Neural progenitor cell (in vitro differentiated cells): ENCODE measurements around the gene MPV17L2. TPM values are rescaled to one million over a fixed set of nuclear protein-coding genes. Genes with fewer than 3 reads are reported as not detected.

Experiments used
- DNase-seq: peaks from one replicate; pipeline ENCODE4 v3.0.0-alpha.2; 2016; ENCODE audit warnings: low spot score
- H2AFZ ChIP-seq: fragments of 200-600 bp; sonication (generic); replicated peaks from 2 replicates; pipeline ENCODE4 v1.6.1; 2016; ENCODE audit warnings: antibody characterized with exemption
- H3F3A ChIP-seq: fragments of 200-600 bp; sonication (generic); 2 replicates; pipeline ENCODE4 v1.6.1; 2016; ENCODE audit warnings: antibody characterized with exemption, low read depth
- H3K27ac ChIP-seq: fragments of 200-600 bp; sonication (generic); 2 replicates; pipeline ENCODE4 v1.5.1; 2016; ENCODE audit warnings: mild to moderate bottlenecking
- H3K27me3 ChIP-seq: fragments of 200-600 bp; sonication (generic); 2 replicates; pipeline ENCODE4 v1.6.1; 2016; ENCODE audit warnings: mild to moderate bottlenecking, moderate library complexity
- H3K36me3 ChIP-seq: fragments of 200-600 bp; sonication (generic); 2 replicates; pipeline ENCODE4 v1.5.1; 2016
- H3K4me1 ChIP-seq: fragments of 200-600 bp; sonication (generic); 2 replicates; pipeline ENCODE4 v1.6.1; 2016; ENCODE audit warnings: mixed run types
- H3K4me2 ChIP-seq: fragments of 200-600 bp; sonication (generic); 2 replicates; pipeline ENCODE4 v1.6.1; 2016
- H3K4me3 ChIP-seq: fragments of 200-600 bp; sonication (generic); 2 replicates; pipeline ENCODE4 v1.5.1; 2016
- H3K79me2 ChIP-seq: fragments of 200-600 bp; sonication (generic); 2 replicates; pipeline ENCODE4 v1.6.1; 2016; ENCODE audit warnings: low read depth
- H3K9ac ChIP-seq: fragments of 200-600 bp; sonication (generic); 2 replicates; pipeline ENCODE4 v1.6.1; 2016
- H3K9me3 ChIP-seq: fragments of 200-600 bp; sonication (generic); 2 replicates; pipeline ENCODE4 v1.5.1; 2016; ENCODE audit warnings: low read depth
- H4K20me1 ChIP-seq: fragments of 200-600 bp; sonication (generic); 2 replicates; pipeline ENCODE4 v1.6.1; 2016; ENCODE audit warnings: low read depth
- H3K27ac Mint-ChIP-seq: 3 replicates; pipeline ENCODE4 v1.8.0; 2021; ENCODE audit warnings: mixed read lengths
- H3K27me3 Mint-ChIP-seq: 2 replicates; pipeline ENCODE4 v1.8.0; 2022; ENCODE audit warnings: low read depth, mild to moderate bottlenecking, inconsistent platforms, moderate library complexity, mixed read lengths; ENCODE audit not compliant: insufficient read depth
- H3K36me3 Mint-ChIP-seq: 3 replicates; pipeline ENCODE4 v1.8.0; 2021; ENCODE audit warnings: mixed read lengths
- H3K4me1 Mint-ChIP-seq: 3 replicates; pipeline ENCODE4 v1.8.0; 2021; ENCODE audit warnings: mixed read lengths
- H3K4me3 Mint-ChIP-seq: 3 replicates; pipeline ENCODE4 v1.8.0; 2021; ENCODE audit warnings: mild to moderate bottlenecking, moderate library complexity, mixed read lengths
- H3K9me3 Mint-ChIP-seq: 3 replicates; pipeline ENCODE4 v1.8.0; 2020; ENCODE audit warnings: mixed read lengths
- EZH2 ChIP-seq: fragments of 200-600 bp; sonication (generic); IDR thresholded peaks from 2 replicates; pipeline ENCODE4 v1.6.1; 2017; ENCODE audit warnings: antibody characterized with exemption, mild to moderate bottlenecking, moderate library complexity
- EZH2phosphoT487 ChIP-seq: fragments of 200-600 bp; sonication (generic); IDR thresholded peaks from 2 replicates; pipeline ENCODE4 v1.6.1; 2017; ENCODE audit warnings: antibody characterized with exemption
- total RNA-seq: library from RNA; depleted of rRNA; stranded (reverse); fragments of >200 nt; gene quantifications from 2 replicates; pipeline ENCODE4 v1.2.3, GENCODE V29; 2015; ENCODE audit warnings: low replicate concordance
- TF ChIP-seq, protein P1 (sequence below): fragments of 200-600 bp; sonication (generic); IDR thresholded peaks from 2 replicates; pipeline ENCODE4 v1.5.1; 2017; ENCODE audit warnings: antibody characterized with exemption, mild to moderate bottlenecking

The MPV17L2 gene
- 28.1 and 37.7 TPM in 2 replicates for total RNA-seq

DNA sequence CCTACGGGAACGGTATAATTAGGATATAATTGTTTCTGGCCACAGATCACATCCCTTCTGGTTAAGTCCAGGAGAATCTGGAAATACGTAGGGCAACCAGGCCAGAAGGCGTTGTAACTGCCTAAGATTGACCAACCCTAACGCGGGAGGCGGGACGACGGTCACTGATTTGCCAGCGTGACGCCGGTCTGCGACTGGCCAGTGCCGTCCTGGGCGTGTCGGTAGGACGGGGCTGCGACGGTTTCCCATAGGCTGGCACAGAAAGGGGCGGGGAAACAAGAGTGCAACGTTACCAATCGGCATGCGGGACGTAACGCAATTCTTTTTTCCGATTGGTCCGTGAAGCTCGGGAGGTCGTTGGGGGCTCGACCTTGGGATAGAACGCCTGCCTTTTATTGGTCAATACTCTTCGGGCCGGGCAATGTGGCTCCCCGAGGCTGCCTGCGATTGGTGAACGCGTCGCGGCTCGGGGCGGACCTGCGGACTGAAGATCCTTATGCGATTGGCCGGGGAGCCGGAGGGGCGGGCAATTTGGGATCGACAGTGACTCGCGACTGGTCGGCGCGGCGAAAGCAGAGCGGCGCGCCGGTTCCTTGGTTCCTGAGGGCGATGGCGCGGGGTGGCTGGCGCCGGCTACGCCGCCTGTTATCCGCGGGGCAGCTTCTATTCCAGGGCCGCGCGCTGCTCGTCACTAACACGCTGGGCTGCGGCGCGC is at the start of gene MPV17L2:
Gene MPV17L2, plus strand, starts transcription at position 546 of the 715 bp plus-strand sequence. Its CDS starts 64 bp downstream, at position 610.
- H3K27me3 Mint-ChIP-seq, result peaks cover 7% of the 10 kb centered on the region
- no peaks in the 10 kb centered on the region for H3K9me3 Mint-ChIP-seq
- H3K27ac Mint-ChIP-seq, result peak within 1 kb of the TSS; percentile 64
- H3K4me1 Mint-ChIP-seq, result peaks cover 19% of the 10 kb centered on the region
- peaks cover 10% of the 10 kb centered on the region for H3K4me1 ChIP-seq
- H3K79me2 ChIP-seq, result peaks cover 8% of the 10 kb centered on the region
- H3K4me3 Mint-ChIP-seq, result peak within 1 kb of the TSS; percentile 91
- no peak for TF ChIP-seq EZH2phosphoT487
- H2AFZ ChIP-seq, result peak within 1 kb of the TSS; percentile 43
- H3K4me2 ChIP-seq, result peak within 1 kb of the TSS; percentile 93
- H3K27me3 ChIP-seq, result no peaks in the 10 kb centered on the region
- no peaks in the 10 kb centered on the region for H3K36me3 ChIP-seq
- H3K9ac ChIP-seq, result peak within 1 kb of the TSS; percentile 46
- no peaks in the 10 kb centered on the region for H3K36me3 Mint-ChIP-seq
- peaks cover 18% of the 10 kb centered on the region for H4K20me1 ChIP-seq
- peak within 1 kb of the TSS; percentile 77 for H3K4me3 ChIP-seq
- peaks cover 22% of the 10 kb centered on the region for H3F3A ChIP-seq
- peak; percentile 100 for DNase-seq
- peak within 1 kb of the TSS; percentile 76 for H3K27ac ChIP-seq
- H3K9me3 ChIP-seq, result no peaks in the 10 kb centered on the region

GRCh38 chr19:18143902-18144301 is 49.1 kb upstream of the MPV17L2 start:
- peaks cover 17% of the 10 kb centered on the region for H3K36me3 Mint-ChIP-seq
- Histone ChIP-seq H3K27me3 (no peaks in the 10 kb centered on the region), H3K79me2 (no peaks in the 10 kb centered on the region), H3F3A (no peaks in the 10 kb centered on the region), H3K9me3 (no peaks in the 10 kb centered on the region), H3K36me3 (peaks cover 3% of the 10 kb centered on the region), H3K4me1 (no peaks in the 10 kb centered on the region), H3K4me2 (no peak overlapping the region), H2AFZ (no peak overlapping the region), H3K4me3 (no peak overlapping the region), H3K27ac (no peak overlapping the region), H4K20me1 (no peaks in the 10 kb centered on the region), H3K9ac (no peak overlapping the region)
- DNase-seq, result no peak
- no peaks in the 10 kb centered on the region for H3K27me3 Mint-ChIP-seq
- H3K9me3 Mint-ChIP-seq, result no peaks in the 10 kb centered on the region
- H3K4me1 Mint-ChIP-seq, result no peaks in the 10 kb centered on the region
- TF ChIP-seq, protein P1, sequence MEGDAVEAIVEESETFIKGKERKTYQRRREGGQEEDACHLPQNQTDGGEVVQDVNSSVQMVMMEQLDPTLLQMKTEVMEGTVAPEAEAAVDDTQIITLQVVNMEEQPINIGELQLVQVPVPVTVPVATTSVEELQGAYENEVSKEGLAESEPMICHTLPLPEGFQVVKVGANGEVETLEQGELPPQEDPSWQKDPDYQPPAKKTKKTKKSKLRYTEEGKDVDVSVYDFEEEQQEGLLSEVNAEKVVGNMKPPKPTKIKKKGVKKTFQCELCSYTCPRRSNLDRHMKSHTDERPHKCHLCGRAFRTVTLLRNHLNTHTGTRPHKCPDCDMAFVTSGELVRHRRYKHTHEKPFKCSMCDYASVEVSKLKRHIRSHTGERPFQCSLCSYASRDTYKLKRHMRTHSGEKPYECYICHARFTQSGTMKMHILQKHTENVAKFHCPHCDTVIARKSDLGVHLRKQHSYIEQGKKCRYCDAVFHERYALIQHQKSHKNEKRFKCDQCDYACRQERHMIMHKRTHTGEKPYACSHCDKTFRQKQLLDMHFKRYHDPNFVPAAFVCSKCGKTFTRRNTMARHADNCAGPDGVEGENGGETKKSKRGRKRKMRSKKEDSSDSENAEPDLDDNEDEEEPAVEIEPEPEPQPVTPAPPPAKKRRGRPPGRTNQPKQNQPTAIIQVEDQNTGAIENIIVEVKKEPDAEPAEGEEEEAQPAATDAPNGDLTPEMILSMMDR, result no peak
- no peak for TF ChIP-seq EZH2phosphoT487
- TF ChIP-seq EZH2, result no peak
- no peak overlapping the region for H3K27ac Mint-ChIP-seq
- no peak overlapping the region for H3K4me3 Mint-ChIP-seq

DNA sequence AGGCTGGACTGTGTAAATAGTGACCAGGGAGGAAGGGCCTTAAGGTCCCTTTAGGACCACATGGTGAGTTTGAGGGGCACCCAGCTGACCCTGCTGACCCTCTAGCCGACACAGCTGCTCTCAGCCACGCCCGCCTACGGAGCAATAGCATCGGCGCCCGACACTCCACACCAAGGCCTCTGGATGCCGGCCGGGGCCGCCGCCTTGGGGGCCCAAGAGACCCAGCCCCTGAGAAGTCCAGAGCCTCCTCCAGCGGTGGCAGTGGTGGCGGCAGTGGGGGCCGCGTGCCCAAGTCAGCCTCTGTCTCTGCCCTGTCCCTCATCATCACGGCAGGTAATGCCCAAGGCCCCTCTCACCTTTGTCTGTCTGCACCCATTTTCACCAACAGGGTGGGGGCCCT is 48.7 kb upstream of the MPV17L2 start:
- Histone ChIP-seq H3F3A (no peaks in the 10 kb centered on the region), H4K20me1 (no peaks in the 10 kb centered on the region), H3K9me3 (no peaks in the 10 kb centered on the region), H3K79me2 (no peaks in the 10 kb centered on the region), H2AFZ (no peak overlapping the region), H3K27me3 (no peaks in the 10 kb centered on the region), H3K4me1 (no peaks in the 10 kb centered on the region), H3K4me3 (no peak overlapping the region), H3K9ac (no peak overlapping the region), H3K36me3 (peaks cover 3% of the 10 kb centered on the region), H3K4me2 (no peak overlapping the region), H3K27ac (no peak overlapping the region)
- Mint-ChIP-seq H3K4me3 (no peak overlapping the region), H3K36me3 (peaks cover 15% of the 10 kb centered on the region), H3K27ac (no peak overlapping the region), H3K9me3 (no peaks in the 10 kb centered on the region), H3K4me1 (no peaks in the 10 kb centered on the region), H3K27me3 (no peaks in the 10 kb centered on the region)
- no peak for TF ChIP-seq EZH2
- no peak for TF ChIP-seq EZH2phosphoT487
- DNase-seq, result no peak

- Mint-ChIP-seq H3K27me3 (no peaks in the 10 kb centered on the region), H3K9me3 (no peaks in the 10 kb centered on the region), H3K27ac (no peak overlapping the region), H3K4me3 (no peak overlapping the region), H3K4me1 (no peaks in the 10 kb centered on the region), H3K36me3 (peaks cover 15% of the 10 kb centered on the region)
- H3K79me2 ChIP-seq, result no peaks in the 10 kb centered on the region
- no peak overlapping the region for H3K27ac ChIP-seq
- H3K36me3 ChIP-seq, result peaks cover 3% of the 10 kb centered on the region
- H3K9ac ChIP-seq, result no peak overlapping the region
- H2AFZ ChIP-seq, result no peak overlapping the region
- no peaks in the 10 kb centered on the region for H3K27me3 ChIP-seq
- DNase-seq, result no peak
- H4K20me1 ChIP-seq, result no peaks in the 10 kb centered on the region
- H3K4me1 ChIP-seq, result no peaks in the 10 kb centered on the region
- H3K4me3 ChIP-seq, result no peak overlapping the region
- H3K9me3 ChIP-seq, result no peaks in the 10 kb centered on the region
- TF ChIP-seq EZH2, result no peak
- TF ChIP-seq, protein P1, result no peak
- H3K4me2 ChIP-seq, result no peak overlapping the region
- H3F3A ChIP-seq, result no peaks in the 10 kb centered on the region
Observed at GRCh38 chr19:18144906-18145305, 48.1 kb upstream of the MPV17L2 start.
